Measurements from ENCODE around the gene MFSD12.

The MFSD12 gene

GRCh38 chr19:3605770-3606169 is 48.4 kb upstream of the MFSD12 start:
- no peak overlapping the region for H3K9ac ChIP-seq (ENCODE audit: low read length)
- H3K27me3 ChIP-seq (ENCODE audit: low read length), result no peaks in the 10 kb centered on the region
- no peak overlapping the region for H3K4me3 ChIP-seq (ENCODE audit: insufficient read depth, low read length, poor library complexity, severe bottlenecking)
- no peaks in the 10 kb centered on the region for H3K36me3 ChIP-seq (ENCODE audit: low read length)
- H3K27ac ChIP-seq (ENCODE audit: low read depth, low read length), result no peak overlapping the region
- no peak overlapping the region for H2AFZ ChIP-seq (ENCODE audit: low read depth, low read length, severe bottlenecking)
- no peaks in the 10 kb centered on the region for H3K79me2 ChIP-seq (ENCODE audit: insufficient read depth, low read length)
- H3K4me2 ChIP-seq (ENCODE audit: low read depth, low read length, poor library complexity, severe bottlenecking), result no peak overlapping the region
- no peaks in the 10 kb centered on the region for H3F3A ChIP-seq (ENCODE audit: insufficient read depth)
- no peak for TF ChIP-seq EZH2phosphoT487 (conservative IDR thresholded peaks at IDR 0.05; ENCODE audit: low read length)
- no peak for TF ChIP-seq CTCF (IDR thresholded peaks at IDR 0.05; ENCODE audit: insufficient read depth, low read length, poor library complexity, severe bottlenecking)
- H4K20me1 ChIP-seq (ENCODE audit: low read depth, low read length), result no peaks in the 10 kb centered on the region
- no peaks in the 10 kb centered on the region for H3K9me3 ChIP-seq (ENCODE audit: insufficient read depth, low read length)
- H3K9me2 ChIP-seq (replicated peaks; ENCODE audit: insufficient read depth, low read length), result no peaks in the 10 kb centered on the region

GRCh38 chr19:3605361-3605760 is 48.0 kb upstream of the MFSD12 start:
- H3K36me3 ChIP-seq (ENCODE audit: low read length), result no peaks in the 10 kb centered on the region
- no peaks in the 10 kb centered on the region for H4K20me1 ChIP-seq (ENCODE audit: low read depth, low read length)
- H3F3A ChIP-seq (ENCODE audit: insufficient read depth), result no peaks in the 10 kb centered on the region
- no peak overlapping the region for H3K4me2 ChIP-seq (ENCODE audit: low read depth, low read length, poor library complexity, severe bottlenecking)
- no peaks in the 10 kb centered on the region for H3K79me2 ChIP-seq (ENCODE audit: insufficient read depth, low read length)
- no peak for TF ChIP-seq EZH2phosphoT487 (conservative IDR thresholded peaks at IDR 0.05; ENCODE audit: low read length)
- no peak for TF ChIP-seq CTCF (IDR thresholded peaks at IDR 0.05; ENCODE audit: insufficient read depth, low read length, poor library complexity, severe bottlenecking)
- no peak overlapping the region for H3K9ac ChIP-seq (ENCODE audit: low read length)
- H3K4me3 ChIP-seq (ENCODE audit: insufficient read depth, low read length, poor library complexity, severe bottlenecking), result no peak overlapping the region
- H3K9me3 ChIP-seq (ENCODE audit: insufficient read depth, low read length), result no peaks in the 10 kb centered on the region
- H3K27me3 ChIP-seq (ENCODE audit: low read length), result no peaks in the 10 kb centered on the region
- H3K9me2 ChIP-seq (replicated peaks; ENCODE audit: insufficient read depth, low read length), result no peaks in the 10 kb centered on the region
- no peak overlapping the region for H3K27ac ChIP-seq (ENCODE audit: low read depth, low read length)
- no peak overlapping the region for H2AFZ ChIP-seq (ENCODE audit: low read depth, low read length, severe bottlenecking)

- Histone ChIP-seq H3F3A (ENCODE audit: insufficient read depth) (no peaks in the 10 kb centered on the region), H3K9me2 (replicated peaks; ENCODE audit: insufficient read depth, low read length) (no peaks in the 10 kb centered on the region), H3K9ac (ENCODE audit: low read length) (no peak overlapping the region), H3K27ac (ENCODE audit: low read depth, low read length) (no peak overlapping the region), H2AFZ (ENCODE audit: low read depth, low read length, severe bottlenecking) (no peak overlapping the region), H3K79me2 (ENCODE audit: insufficient read depth, low read length) (no peaks in the 10 kb centered on the region), H3K4me2 (ENCODE audit: low read depth, low read length, poor library complexity, severe bottlenecking) (no peak overlapping the region), H4K20me1 (ENCODE audit: low read depth, low read length) (no peaks in the 10 kb centered on the region), H3K4me3 (ENCODE audit: insufficient read depth, low read length, poor library complexity, severe bottlenecking) (no peak overlapping the region), H3K36me3 (ENCODE audit: low read length) (no peaks in the 10 kb centered on the region), H3K27me3 (ENCODE audit: low read length) (no peaks in the 10 kb centered on the region), H3K9me3 (ENCODE audit: insufficient read depth, low read length) (no peaks in the 10 kb centered on the region)
- TF ChIP-seq CTCF (IDR thresholded peaks at IDR 0.05; ENCODE audit: insufficient read depth, low read length, poor library complexity, severe bottlenecking) (no peak), EZH2phosphoT487 (conservative IDR thresholded peaks at IDR 0.05; ENCODE audit: low read length) (no peak)
Observed at GRCh38 chr19:3604987-3605343, 47.6 kb upstream of the MFSD12 start.
